Keratinocyte (primary cell): ENCODE results near the gene MRGPRD. TPM values are rescaled to one million over a fixed set of nuclear protein-coding genes. Genes with fewer than 3 reads are reported as not detected.

ENCODE experiments used
- DNase-seq: peaks from one replicate; pipeline ENCODE4 v3.0.0-alpha.2; 2011; ENCODE audit warnings: low read depth, missing footprints, low spot score
- FAIRE-seq: peaks from 2 replicates; lab custom pipeline; 2011; peaks lifted over from hg19 to GRCh38; lab: Jason Lieb, UNC
- H2AFZ ChIP-seq: 2 replicates; pipeline ENCODE4 v1.6.0; 2012; ENCODE audit warnings: low read length, control low read depth, inconsistent platforms; ENCODE audit not compliant: control insufficient read depth
- H3K27ac ChIP-seq: 2 replicates; pipeline ENCODE4 v1.5.1; 2011; ENCODE audit warnings: low read length; ENCODE audit not compliant: control insufficient read depth, insufficient read depth
- H3K27me3 ChIP-seq: 3 replicates; pipeline ENCODE4 v1.6.0; 2011; ENCODE audit warnings: low read length; ENCODE audit not compliant: control insufficient read depth, insufficient read depth; ENCODE audit errors: extremely low read depth
- H3K36me3 ChIP-seq, 2 experiments: 2 replicates in 1 of 2; 3 replicates in 1 of 2; pipeline ENCODE4 v1.5.1; 2011; ENCODE audit warnings: low read length in 2 of 2, mild to moderate bottlenecking in 1 of 2; ENCODE audit not compliant: control insufficient read depth in 2 of 2, insufficient read depth in 2 of 2; ENCODE audit errors: extremely low read depth in 1 of 2
- H3K4me1 ChIP-seq: 3 replicates; pipeline ENCODE4 v1.5.1; 2011; ENCODE audit warnings: low read length; ENCODE audit not compliant: control insufficient read depth, insufficient read depth; ENCODE audit errors: extremely low read depth
- H3K4me2 ChIP-seq: 3 replicates; pipeline ENCODE4 v1.6.0; 2011; ENCODE audit warnings: low read depth, low read length; ENCODE audit not compliant: control insufficient read depth, insufficient read depth; ENCODE audit errors: extremely low read depth
- H3K4me3 ChIP-seq, 3 experiments: fragments of 200-600 bp in 1 of 3; sonication (generic) in 1 of 3; 2 replicates in 2 of 3; 3 replicates in 1 of 3; pipeline ENCODE4 v1.5.1; 2011 to 2016; ENCODE audit warnings: low read length in 3 of 3, mild to moderate bottlenecking in 3 of 3, control low read depth in 2 of 3, inconsistent platforms in 1 of 3, low read depth in 1 of 3, mixed read lengths in 1 of 3, mixed run types in 1 of 3, moderate library complexity in 1 of 3; ENCODE audit not compliant: control insufficient read depth in 2 of 3, insufficient read depth in 2 of 3; ENCODE audit errors: extremely low read depth in 1 of 3
- H3K79me2 ChIP-seq: 2 replicates; pipeline ENCODE4 v1.6.0; 2012; ENCODE audit warnings: low read length; ENCODE audit not compliant: control insufficient read depth, insufficient read depth
- H3K9ac ChIP-seq: 3 replicates; pipeline ENCODE4 v1.6.0; 2011; ENCODE audit warnings: low read length; ENCODE audit not compliant: control insufficient read depth, insufficient read depth; ENCODE audit errors: extremely low read depth
- H3K9me1 ChIP-seq: 3 replicates; pipeline ENCODE4 v1.6.0; 2011; ENCODE audit warnings: low read length; ENCODE audit not compliant: control insufficient read depth, insufficient read depth; ENCODE audit errors: extremely low read depth
- H3K9me3 ChIP-seq: 2 replicates; pipeline ENCODE4 v1.5.1; 2012; ENCODE audit warnings: low read depth, low read length; ENCODE audit not compliant: control insufficient read depth
- H4K20me1 ChIP-seq: 3 replicates; pipeline ENCODE4 v1.6.0; 2011; ENCODE audit warnings: low read length; ENCODE audit not compliant: control insufficient read depth, insufficient read depth; ENCODE audit errors: extremely low read depth
- CTCF ChIP-seq, 3 experiments: IDR thresholded peaks in 1 of 3; conservative IDR thresholded peaks in 1 of 3; optimal IDR thresholded peaks in 1 of 3; 2 replicates in 2 of 3; 3 replicates in 1 of 3; pipeline versions ENCODE3 to v1.5.1; 2011; ENCODE audit warnings: low read length in 3 of 3, mild to moderate bottlenecking in 3 of 3, moderate library complexity in 2 of 3, control low read depth in 1 of 3, inconsistent platforms in 1 of 3; ENCODE audit not compliant: insufficient read depth in 2 of 3; ENCODE audit errors: extremely low read depth in 1 of 3
- EZH2 ChIP-seq: IDR thresholded peaks from one replicate; pipeline ENCODE4 v1.6.1; 2012; ENCODE audit warnings: inconsistent platforms, mild to moderate bottlenecking, low read length, moderate library complexity
- dilution Hi-C: fragments of 300-500 bp; cut with MboI; formaldehyde crosslinking; loops from one replicate; pipeline ENCODE4 v1.7.0; 2020; ENCODE audit warnings: low sequenced_read_pairs; ENCODE audit not compliant: extremely low pct_ligation_motif_present
- polyA plus RNA-seq, 5 experiments: library from polyadenylated mRNA; depleted of rRNA in 3 of 5; stranded (reverse) in 3 of 5; stranded (forward) in 1 of 5; unstranded in 1 of 5; fragments of >200 nt; gene quantifications; 1 replicate in 1 of 5; 2 replicates in 3 of 5; 3 replicates in 1 of 5; pipeline versions ENCODE4 v1.2.1 to v1.2.3, GENCODE V29; 2011 to 2012; ENCODE audit warnings: missing spikeins in 2 of 5, low read depth in 1 of 5, low replicate concordance in 1 of 5

Gene MRGPRD
- polyA plus RNA-seq, 1 donor (not counting 4 experiments of a cell fraction or from before 2014, with no cell fraction given): not detected

GRCh38 chr11:68932933-68933577 lies 47.7 kb downstream of the MRGPRD start:
- FAIRE-seq (no peak), DNase-seq (no peak)
- Histone ChIP-seq H3K9ac (no peak overlapping the region), H2AFZ (no peak overlapping the region), H3K4me1 (no peaks in the 10 kb centered on the region), H3K79me2 (no peaks in the 10 kb centered on the region), H3K36me3 (peaks cover 17 to 34% of the 10 kb centered on the region in 2 experiments), H3K4me3 (no peak overlapping the region), H3K9me3 (no peaks in the 10 kb centered on the region), H3K9me1 (no peaks in the 10 kb centered on the region), H3K27ac (no peak overlapping the region), H3K27me3 (no peaks in the 10 kb centered on the region), H3K4me2 (no peak overlapping the region), H4K20me1 (no peaks in the 10 kb centered on the region)
- dilution Hi-C loops: no loop called here
- TF ChIP-seq CTCF (optimal IDR thresholded peaks at IDR 0.05 in 1 of 3, IDR thresholded peaks at IDR 0.05 in 1 of 3, conservative IDR thresholded peaks at IDR 0.05 in 1 of 3; ENCODE audit: extremely low read depth in 1 of 3, insufficient read depth in 2 of 3, low read length in 3 of 3): no peak
- no peak for TF ChIP-seq EZH2

DNA sequence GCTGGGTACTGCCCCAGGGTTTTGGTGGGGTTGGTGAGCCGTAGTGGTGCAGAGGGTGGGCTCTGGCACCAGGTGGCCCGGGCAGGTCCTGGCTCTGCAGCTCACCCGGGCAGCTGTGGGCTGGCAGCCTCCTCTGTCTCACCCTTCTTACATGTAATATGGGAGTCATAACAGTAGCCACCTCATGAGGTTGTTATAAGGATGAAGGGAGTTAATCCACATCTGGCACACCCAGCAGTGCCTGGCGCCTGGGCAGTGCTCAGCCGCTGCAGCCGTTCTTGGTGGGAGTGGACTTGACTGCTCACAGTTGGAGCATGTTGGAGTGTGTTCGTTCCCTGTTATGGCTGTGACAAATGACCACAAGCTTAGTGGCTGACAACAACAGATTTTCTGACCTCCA lies 48.4 kb downstream of the MRGPRD start:
- no peak overlapping the region for H3K27ac ChIP-seq

More for the DNA sequence above, 48.4 kb downstream of the MRGPRD start:
- Histone ChIP-seq H3K79me2 (no peaks in the 10 kb centered on the region), H4K20me1 (no peaks in the 10 kb centered on the region), H3K27me3 (no peaks in the 10 kb centered on the region), H3K36me3 (peaks cover 12 to 35% of the 10 kb centered on the region in 2 experiments), H3K4me1 (no peaks in the 10 kb centered on the region), H3K4me2 (no peak overlapping the region), H3K9ac (no peak overlapping the region), H3K9me3 (no peaks in the 10 kb centered on the region), H2AFZ (no peak overlapping the region), H3K4me3 (no peak overlapping the region), H3K9me1 (no peaks in the 10 kb centered on the region)
- dilution Hi-C loops: no loop called here
- no peak for FAIRE-seq
- TF ChIP-seq EZH2 (no peak), CTCF (optimal IDR thresholded peaks at IDR 0.05 in 1 of 3, IDR thresholded peaks at IDR 0.05 in 1 of 3, conservative IDR thresholded peaks at IDR 0.05 in 1 of 3; ENCODE audit: extremely low read depth in 1 of 3, insufficient read depth in 2 of 3, low read length in 3 of 3) (no peak)
- DNase-seq: no peak
